DOHH2 (cell line): ENCODE data around the gene LEF1.

Experiments
- CTCF ChIP-seq: fragments of 200-600 bp; sonication (generic); IDR thresholded peaks from one replicate; pipeline ENCODE4 v1.5.1; 2014; ENCODE audit warnings: antibody characterized with exemption, mild to moderate bottlenecking, low read depth, low read length; ENCODE audit not compliant: poor library complexity, severe bottlenecking
- EZH2phosphoT487 ChIP-seq: fragments of 200-600 bp; sonication (generic); IDR thresholded peaks from 2 replicates; pipeline ENCODE4 v1.6.1; 2017; ENCODE audit warnings: borderline replicate concordance, mild to moderate bottlenecking, antibody characterized with exemption, low read length, moderate library complexity, mixed read lengths

- no peak for TF ChIP-seq CTCF
- TF ChIP-seq EZH2phosphoT487 = no peak
These were observed 88.0 kb downstream of the LEF1 start for GRCh38 chr4:108080747-108081146.
